CD4-positive, alpha-beta T cell treated with Interleukin-12 subunit alpha and Interleukin-12 subunit beta, for 1 hour (primary cell): ENCODE data around the gene LPP.

ENCODE experiments used
- DNase-seq: peaks from one replicate; pipeline ENCODE4 v3.0.0-alpha.2; 2020

LPP gene

DNA sequence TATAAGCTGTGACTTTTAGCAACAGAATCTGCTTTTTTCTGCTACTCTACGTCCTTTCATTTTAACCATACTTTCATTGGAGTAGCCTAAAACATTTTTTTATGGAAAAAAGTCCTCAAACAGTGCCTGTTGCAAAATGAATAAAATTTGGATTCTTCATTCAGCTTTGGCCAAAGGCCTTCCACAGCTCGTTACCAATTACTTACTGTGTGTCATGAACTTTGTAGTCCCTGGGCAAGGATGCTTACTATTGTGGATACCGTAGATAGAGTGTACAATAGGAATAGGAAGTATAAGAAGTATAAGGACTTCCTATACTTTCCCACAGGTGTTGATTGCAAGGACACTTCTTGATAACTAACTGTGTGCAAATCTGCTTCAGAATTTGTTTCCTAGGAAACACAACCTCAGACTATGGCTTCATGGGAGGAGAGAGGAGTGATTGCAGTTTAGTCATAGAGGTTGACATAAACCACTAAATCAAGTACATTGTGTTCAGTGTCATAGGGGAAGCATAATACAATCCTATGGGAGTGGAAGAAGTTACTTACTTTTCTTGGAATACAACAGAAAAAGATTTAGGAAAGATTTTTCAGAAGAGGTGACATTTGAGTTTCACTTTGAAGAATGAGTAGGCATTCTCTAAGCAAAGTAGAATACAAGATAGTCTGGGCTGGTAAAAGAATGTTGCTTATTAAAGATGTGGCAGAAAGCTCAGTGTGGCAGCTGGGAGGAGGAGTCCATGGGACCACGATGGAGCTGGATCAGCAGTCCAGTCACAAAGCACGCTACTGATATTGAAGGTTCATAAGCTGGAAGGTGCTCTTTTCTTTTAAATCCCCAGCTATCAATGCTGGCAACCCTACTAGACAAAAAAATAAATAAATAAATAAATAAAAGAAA is 708.1 kb downstream of the LPP start:
- no peak for DNase-seq

DNA sequence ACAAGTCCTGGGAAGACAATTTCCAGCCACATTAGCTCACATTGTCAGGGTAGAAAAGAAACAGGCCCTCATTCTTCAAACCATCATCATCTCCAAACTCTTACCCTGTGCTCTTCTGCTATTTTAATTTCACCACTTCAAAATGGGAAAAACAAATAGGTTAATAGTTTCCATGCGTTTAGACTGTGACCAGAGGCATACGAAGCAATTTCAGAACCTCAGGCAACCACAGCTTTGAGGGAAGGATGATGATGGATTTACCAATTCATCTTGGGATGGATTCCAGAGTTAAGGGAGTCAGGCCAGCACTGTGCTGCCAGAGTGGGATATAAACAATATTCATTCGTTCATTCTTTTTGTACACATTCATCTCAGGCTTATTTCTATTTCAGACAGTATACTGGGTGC is 710.0 kb downstream of the LPP start:
- no peak for DNase-seq

DNA sequence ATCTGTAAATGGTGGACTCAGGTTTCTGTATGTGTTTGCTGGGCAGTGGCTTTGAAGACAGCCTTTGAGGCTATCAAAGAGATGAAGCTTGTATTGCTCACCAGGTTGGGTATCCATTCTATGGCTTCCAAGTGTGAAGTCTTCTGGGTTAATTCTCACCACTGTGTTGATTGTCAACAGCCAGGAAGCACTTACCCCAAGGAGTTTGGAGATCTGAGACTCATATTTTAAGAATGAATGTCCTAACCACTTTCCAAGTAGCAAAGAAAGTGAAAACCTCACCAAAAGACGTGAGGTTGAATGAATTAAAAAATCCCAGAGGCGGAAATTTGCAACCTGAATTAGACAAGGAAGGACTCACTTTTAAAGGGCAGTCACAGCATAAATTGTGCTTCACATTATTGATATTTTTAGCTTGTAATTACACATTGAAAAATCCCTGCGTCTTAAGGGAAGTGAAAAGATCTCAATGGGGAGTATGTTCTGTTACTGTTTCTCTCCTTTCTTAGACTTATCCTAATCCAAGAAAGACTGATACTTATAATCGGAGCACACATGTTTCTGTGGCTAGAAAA is 713.8 kb downstream of the LPP start:
- no peak for DNase-seq

DNA sequence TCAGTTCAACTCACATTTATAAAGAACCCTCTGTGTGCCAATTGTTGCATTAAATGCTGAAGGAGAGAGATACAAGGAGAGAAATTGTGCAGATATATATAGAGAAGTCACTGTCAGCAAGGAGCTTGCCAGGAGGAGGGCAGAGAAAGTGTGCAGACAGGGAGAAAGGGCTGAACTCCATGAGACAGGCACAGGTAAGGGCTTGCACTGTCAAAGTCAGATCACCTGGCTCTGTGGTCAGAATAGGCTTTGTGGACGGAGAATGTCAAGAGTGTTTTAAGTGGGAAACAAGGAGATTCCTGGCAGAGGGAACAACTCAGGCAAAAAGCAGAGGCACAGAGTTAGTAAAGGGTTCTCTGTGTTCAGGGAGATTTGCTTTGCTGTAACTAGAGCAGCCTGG is 714.8 kb downstream of the LPP start:
- no peak for DNase-seq

DNA sequence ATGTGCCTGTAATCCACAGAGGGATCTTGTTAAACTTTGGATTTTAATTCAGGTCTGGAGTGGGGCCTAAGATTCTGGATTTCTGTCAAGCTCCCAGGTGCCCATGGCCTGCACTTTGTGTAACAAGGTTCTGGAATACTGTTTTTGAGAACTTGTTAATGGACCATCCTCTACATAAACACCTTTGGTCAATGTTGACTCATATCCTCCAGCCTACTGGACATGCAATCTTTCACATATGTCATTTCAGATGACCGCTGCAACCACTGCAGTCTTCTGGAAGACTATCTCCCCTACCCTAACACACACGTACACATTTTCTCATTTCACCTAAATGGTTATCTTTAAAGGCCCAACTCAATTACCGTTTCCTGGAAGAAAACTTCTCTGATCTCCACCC is 715.7 kb downstream of the LPP start:
- DNase-seq: no peak

DNA sequence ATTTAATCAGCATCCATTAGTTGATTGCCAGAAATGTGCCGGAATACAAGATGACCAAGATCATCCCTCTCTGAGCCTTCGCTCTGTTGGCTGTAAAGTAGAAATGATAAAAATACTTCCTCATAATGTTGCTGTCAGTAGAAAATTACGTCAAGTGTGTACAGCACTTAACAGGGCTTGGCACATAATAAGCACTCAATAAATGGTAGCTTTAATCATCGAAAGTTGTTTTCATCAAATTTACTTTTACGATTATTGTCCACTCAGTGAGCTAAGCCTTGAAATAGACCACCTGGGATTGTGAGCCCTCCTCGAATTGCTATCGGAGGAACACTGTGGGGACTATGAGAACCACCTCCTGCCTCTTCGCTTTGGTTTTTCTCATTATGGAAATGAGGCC is 716.5 kb downstream of the LPP start:
- no peak for DNase-seq

DNA sequence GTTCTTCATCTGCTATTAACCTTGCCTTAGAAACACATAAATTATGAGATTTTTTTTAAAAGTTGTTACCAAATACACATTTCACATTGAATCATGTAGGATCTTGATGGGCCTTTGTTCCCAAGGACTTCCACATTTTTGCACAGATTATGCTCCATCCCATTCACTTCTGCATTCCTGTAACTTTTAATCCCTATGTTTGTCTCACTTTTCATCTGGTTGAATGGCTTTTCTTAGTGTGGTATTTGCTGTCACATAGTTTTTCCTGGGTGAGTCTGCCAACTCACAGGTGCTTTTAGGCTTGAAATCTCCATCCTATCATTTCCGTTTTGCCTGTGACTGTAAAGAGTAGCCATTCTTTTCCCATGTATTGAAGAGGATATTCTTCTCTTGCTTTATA is 720.6 kb downstream of the LPP start:
- no peak for DNase-seq

DNA sequence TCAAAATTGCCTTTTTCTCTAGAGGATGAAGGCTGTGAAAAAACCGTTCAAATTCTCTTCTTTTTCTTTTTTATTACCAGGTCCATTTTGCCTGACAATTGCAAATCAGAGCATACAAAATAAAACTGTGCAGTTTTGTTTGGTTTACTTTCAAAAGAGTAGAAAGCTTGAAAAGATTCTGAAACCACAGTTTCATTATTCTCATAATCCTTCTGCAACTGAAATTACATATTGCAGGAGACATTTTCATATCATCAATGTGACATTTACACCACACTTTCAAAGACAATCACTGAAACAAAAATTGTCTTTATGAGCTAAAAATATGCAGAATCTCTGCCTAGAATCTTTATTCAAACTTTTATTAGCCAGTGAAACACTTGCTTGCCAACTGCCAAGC is 721.5 kb downstream of the LPP start:
- no peak for DNase-seq

DNA sequence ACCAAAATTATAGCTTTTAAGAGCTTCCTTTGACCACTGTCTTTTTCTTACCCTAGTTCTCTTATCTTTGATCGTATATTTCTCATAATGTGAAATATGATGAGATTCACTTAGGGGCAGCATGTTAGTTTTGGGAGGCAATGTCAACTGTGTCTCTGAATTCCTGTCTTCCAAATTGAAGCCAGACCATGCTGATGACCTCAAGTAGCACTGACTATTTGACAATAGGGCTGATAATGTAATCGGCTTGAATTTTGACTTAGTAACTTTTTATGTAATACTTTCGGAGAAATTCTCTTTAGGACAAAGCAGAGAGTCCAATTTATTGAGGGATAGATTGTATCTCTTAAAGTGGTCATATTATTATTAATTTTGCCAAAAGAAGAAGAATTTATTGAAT is 722.4 kb downstream of the LPP start:
- no peak for DNase-seq

DNA sequence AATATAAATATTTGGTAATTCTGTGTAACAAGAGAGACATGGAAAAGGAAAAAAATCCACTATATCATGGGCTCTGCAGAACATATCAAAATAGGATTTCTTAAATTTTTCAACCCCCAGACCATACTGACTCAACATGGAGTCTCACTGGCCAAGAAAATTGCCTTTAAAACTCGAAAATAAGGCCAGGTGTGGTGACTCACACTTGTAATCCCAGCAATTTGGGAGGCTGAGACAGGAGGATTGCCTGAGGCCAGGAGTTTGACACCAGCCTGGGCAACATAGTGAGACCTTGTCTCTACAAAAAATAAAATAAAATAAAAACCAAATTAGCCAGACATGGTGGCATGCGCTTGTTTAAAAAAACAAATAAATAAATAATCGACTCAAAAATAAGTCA is 723.4 kb downstream of the LPP start:
- no peak for DNase-seq

DNA sequence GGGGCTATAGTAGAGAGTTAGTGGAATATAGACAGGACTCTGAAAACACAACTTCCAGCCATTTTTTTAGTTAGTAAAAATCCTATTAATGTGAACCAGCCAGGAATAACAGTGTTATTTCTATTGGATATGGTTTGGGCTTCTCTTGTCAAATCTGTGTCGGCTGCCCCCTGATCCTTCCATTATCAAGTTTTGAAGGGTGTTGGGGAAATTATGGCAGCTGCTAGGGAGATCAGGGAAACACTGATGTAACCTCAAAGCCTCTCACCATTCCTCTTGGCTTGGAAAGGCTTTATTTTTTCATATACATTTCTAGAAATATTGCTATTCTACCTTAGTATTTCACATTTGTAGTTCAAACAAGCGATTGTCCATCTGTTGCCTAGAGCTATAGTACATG is 724.1 kb downstream of the LPP start:
- DNase-seq: no peak

DNA sequence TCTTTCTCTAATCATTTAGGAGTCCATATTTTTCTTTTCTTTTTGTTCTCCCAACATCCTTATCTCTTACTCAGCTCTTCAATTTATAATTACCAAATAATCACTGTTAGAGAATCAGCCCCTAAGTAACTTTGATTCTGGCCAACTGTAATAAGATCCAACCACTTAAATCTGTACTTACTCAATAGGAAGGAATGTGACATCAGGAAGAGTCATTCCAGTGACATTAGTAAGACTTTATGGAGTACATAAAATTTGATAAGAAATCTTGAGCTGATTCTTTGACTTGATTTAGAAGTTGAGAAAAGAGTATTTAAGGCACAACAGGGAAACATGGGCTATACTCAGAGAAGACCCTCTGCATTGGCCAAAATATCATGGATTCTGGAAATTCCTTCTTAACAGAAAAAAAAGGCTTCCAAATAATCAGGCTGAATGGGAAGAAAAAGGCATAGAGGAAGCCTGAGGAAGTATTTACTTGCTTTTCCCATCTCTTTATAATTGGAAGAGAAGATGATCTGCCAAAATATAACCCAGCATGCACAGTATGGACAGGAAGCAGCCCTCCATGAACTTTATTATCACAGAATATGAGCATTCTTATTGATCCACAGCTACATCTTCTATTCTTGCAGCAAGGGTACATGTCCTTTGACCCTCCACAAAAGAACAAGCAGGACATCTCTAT is 728.1 kb downstream of the LPP start:
- DNase-seq: no peak

DNA sequence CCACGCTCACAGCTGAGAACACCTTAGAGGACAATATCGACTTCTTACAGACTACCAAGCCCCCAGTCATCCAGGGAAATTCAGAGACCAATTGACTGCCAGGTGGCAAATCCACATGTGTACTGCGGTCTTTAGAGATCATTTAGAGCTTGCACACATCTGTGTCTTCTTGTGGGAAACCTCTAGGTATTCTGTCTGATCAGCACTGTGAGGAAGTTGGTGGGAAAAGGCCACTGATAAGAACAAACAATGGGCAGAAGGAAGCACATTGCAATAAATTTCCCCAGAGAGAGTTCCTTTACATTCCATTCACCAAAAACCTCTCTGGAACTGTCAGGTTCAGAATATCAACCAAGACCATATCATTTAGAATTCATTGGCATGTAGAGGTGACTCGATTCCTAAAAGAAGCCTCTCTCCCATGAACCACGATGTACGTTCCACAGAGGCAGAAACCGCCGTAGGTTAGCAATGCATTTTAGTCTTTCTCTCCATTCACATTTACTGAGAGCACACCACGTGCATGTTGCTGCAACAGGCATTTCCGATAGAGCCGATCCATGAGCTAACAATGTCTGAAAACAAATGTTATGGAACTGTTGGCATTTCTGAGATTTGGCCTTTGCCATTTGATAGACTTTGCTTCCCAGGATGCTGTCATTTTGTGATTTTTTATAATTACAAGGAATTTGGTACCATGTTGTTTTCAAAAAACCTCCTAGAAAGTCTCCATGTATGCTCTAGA is 730.5 kb downstream of the LPP start:
- DNase-seq: no peak

DNA sequence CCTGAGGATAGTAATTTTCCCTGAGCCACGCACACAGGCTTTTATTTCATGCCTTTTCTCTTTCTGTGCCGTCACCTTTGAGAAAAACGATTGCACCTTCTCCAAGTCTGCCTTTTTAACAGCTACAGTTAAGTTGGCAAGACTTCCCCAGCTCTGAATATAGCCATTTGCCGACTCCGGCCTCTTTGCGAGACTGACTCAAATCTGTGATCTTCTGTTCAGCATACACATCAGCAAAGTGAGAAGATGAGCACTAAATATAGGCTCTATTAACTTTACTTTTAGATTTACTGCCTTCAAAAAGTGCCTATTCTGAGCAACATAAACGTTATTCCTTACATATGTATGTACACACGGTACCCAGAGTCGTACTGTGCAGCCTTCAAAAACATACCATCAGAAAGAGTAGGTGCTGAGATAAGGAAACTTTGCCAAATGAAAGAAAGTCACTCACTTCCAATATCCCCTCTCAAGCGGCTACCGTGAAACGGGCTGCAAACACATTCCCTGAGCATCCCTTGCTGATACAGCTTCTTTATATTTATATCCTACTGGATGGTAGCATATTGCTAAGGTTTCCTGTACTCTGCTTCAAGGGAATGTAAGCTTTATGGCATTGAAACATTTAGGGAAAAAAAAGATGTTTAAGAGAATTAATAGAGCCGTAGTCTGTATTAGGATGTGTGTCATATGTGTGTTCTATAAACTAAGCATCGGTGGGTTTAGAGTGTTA is 734.5 kb downstream of the LPP start:
- DNase-seq: no peak

DNA sequence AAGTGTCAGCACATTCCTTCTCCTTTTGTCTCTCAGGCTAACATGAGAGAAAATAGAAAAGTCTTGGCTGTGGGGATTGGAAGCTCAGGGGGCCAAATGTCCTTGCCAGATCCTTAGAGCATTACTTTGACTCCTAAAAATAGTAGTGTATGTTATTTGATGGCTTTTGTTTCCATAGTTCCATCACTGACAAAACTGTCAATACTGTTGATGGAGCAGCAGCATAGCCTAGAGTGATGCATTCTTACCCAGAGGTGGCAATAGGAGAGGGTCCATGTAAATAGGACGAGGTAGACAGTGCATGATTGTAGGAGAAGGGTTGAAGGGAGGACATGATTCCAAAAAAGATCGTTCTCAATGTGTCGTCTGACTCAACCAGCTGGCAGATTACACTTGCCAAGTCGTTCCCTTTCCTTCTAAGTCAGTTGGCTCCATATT is 735.1 kb downstream of the LPP start:
- DNase-seq: no peak

DNA sequence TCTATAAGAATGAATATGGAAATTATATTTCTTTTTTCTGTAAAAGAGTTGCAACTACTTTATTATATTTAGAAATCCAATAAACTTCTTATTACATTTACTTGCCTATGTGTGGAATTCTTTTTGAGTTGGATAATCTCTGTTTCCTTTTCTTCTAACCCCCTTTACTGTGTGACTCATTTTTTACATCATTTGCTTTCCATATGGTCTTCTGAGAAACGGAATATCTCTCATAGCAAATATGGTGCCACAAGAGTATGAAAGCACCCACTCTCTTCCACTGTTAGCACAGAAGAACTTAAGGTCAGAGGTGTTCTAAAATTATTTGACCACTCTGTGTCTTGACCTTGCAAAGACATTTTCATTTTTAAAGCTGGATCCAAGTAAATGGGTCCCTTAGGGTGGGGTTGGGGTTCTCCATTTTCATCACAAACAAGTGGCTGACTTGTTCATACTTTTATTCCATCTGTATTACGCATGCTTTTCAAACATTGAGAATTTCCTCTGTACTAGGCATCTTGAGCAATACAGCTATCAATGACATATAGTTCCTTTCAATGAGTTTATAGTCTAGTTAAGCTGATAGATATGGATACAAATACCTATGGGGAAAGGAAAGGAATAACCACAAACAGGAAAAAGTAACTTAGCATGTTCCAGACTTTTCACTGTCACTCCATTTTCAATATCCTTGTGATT is 736.8 kb downstream of the LPP start:
- no peak for DNase-seq

DNA sequence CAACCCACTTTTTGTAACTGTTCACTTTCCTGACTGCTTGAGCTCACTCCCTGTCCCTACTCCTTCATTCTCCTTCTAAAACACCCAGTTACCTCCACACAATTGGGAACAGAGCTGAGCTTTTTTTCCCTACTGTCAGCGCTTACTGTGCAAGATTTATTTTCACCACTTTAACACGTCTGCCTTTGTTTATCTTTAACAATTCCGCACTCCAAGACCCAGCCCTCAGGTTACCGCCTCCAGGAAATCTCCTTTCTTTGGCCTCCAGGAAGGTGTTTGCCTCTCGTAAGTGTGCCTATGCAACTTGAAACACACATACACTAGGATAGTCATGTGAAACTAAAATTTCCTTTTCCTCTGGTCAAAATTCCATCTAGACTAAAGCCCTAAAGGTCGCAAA is 745.9 kb downstream of the LPP start:
- DNase-seq: no peak

DNA sequence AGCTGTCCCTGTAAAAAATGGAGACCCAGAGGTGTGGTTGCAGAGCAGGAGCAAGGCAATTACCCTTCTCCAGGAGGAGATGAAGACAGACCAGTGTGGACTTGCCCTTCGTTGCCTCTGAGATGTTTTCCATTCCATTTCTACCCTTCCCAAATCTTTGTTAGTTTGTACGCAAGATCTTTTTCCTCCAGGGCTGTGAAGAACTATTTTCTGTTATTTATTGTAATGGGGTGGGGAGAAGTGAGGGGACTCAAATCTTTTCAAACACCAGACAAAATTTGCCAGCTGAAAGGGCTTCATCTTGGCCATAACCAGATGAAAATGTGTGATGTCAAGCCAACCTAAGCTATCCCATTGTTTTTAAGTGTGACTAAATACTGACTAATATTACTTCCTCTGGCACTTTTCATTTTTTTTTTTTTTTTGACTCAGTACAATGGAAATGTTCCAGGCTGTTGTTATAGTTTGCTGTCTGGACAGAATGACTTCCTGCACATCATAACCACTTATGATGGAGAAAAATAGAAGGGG is 746.5 kb downstream of the LPP start:
- no peak for DNase-seq

DNA sequence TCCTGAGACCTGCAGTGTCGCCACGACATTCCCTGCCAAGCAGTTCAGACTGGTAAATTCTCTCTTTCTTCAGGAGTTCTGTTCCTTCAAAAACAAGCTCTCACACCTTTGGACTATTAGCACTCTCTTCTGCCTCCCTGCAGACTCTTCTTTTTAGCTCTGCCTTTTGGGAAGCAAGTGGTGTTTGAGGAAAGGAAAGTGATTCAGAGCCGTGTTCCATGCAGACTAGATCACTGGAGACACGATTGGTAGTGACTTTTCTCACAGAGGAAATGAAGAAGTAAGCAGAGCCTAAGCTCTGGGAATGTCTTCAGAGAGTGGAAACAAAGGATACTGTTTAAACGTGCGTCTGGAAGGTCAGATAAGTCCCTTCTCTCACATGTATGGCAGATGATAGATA is 747.2 kb downstream of the LPP start:
- DNase-seq: no peak

DNA sequence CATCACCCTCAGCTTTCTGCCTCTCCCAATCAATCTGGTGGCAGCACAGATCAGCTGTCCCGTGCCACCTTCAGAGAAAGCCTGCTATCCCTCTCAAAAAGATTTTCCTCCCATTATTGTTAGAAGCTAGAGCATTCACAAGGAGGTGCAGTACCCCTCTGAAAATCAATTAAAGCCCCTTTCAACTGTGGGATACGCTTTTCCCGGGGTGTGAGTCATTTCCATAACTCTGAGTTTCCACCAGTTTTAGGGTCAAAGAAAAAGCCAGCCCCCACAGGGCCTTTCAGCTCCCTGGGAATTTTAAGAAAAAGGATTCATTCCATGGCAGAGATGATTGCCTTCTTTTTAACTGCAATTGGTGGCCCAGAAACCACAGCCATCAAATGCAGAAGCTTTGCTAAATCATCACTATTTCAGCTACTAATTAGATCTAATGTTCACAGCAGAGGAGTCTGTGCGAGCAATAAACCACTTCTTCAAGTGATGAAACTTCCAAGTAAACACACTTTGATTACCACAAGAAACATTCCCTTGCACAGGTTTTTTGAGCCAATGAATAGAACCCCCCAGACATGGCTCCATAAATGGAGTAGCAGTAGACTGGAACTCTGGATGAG is 747.8 kb downstream of the LPP start:
- DNase-seq: no peak

DNA sequence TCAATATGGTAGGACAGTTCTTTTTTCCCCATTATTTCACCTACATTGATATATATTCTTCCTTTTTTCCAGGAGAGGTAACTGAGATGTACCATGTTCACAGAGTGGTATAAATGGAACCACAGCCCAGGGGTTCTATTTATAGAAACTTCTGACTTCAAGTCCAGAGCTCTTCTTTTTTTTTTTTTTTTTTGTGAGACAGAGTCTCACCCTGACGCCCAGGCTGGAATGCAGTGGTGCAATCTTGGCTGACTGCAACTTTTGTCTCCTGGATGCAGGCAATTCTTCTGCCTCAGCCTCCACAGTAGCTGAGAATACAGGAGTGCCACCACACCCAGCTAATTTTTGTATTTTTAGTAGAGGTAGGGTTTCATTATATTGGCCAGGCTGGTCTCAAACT is 750.7 kb downstream of the LPP start:
- no peak for DNase-seq
